22Rv1 (cell line): Measurements from ENCODE around the gene SLFN12.

ENCODE experiments used
- CTCF ChIP-seq: fragments of 450-650 bp; IDR thresholded peaks from 2 replicates; pipeline ENCODE4 v1.5.1; 2017; ENCODE audit warnings: mild to moderate bottlenecking
- ZFX ChIP-seq: fragments of 450-650 bp; IDR thresholded peaks from 2 replicates; pipeline ENCODE4 v1.6.1; 2017; ENCODE audit warnings: antibody characterized with exemption, borderline replicate concordance

DNA sequence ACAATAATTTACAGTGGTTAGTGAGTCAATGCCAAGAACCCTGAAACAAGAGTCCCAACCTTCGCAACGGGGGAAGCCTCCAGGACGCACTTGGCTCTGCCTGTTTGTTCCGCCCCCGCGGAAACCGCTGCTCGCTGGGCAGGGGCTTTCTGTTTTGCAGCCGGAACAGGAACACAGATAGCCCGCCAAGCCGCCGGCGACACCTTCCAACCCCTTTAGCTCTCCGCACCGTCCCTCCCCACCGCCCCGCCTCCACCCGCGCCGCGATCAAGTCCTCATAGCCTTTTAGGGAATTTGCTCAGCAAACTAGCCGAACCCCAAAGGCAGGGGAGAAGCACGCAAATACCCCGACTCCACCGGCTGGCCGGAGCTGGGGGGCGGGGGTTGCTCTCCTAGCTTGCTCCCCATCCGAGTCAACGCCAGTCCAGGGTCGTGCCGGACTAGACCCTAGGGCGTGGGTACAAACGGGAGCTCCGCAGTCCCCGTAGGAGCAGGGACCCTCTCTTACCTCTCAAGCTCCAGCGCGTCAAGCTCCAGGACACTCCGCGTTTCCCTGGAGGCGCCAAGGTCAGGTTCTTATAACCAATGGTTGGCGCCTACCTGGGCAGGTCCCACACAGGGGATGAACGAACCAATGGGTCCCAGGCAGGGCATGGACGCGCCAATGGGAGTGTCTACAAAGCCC, 16.1 kb upstream of the SLFN12 start, which contains the start of gene SLFN13:
- TF ChIP-seq CTCF (no peak), ZFX (no peak)
